HepG2 (cell line): ENCODE results near the gene CACNG7.

ENCODE experiments used
- CHD4 ChIP-seq: fragments of 200-600 bp; sonication (generic); IDR thresholded peaks from 2 replicates; pipeline ENCODE4 v1.7.0; 2017; ENCODE audit warnings: mild to moderate bottlenecking, low read length, borderline replicate concordance
- EZH2 ChIP-seq: conservative IDR thresholded peaks from 2 replicates; pipeline ENCODE4 v1.6.1; 2012; ENCODE audit warnings: mild to moderate bottlenecking, low read depth, low read length, moderate library complexity
- NONO ChIP-seq, 2 experiments: fragments of 450-650 bp in 1 of 2; sonication (generic) in 1 of 2; formaldehyde crosslinking in 1 of 2; IDR thresholded peaks in 1 of 2; conservative IDR thresholded peaks in 1 of 2; 2 replicates each; pipeline versions ENCODE4 v1.6.1 to v1.8.0; 2017 to 2022; ENCODE audit warnings: mild to moderate bottlenecking in 1 of 2, missing genetic modification reagents in 1 of 2, moderate library complexity in 1 of 2

GRCh38 chr19:53927739-53928138, 18.7 kb downstream of the CACNG7 start:
- TF ChIP-seq EZH2, result no peak
- no peak for TF ChIP-seq NONO (IDR thresholded peaks at IDR 0.05)
- no peak for TF ChIP-seq NONO (CRISPR knock-in tag; conservative IDR thresholded peaks at IDR 0.05)
- no peak for TF ChIP-seq CHD4
